Mesendoderm (in vitro differentiated cells): ENCODE results near the gene ANKUB1.

Source experiments
- DNase-seq: peaks from one replicate; pipeline ENCODE4 v3.0.0; 2013
- H2AK5ac ChIP-seq: 2 replicates; pipeline ENCODE4 v1.6.1; 2013; ENCODE audit warnings: low read length, inconsistent platforms
- H2BK120ac ChIP-seq: 2 replicates; pipeline ENCODE4 v1.6.1; 2013; ENCODE audit warnings: low read depth, mild to moderate bottlenecking, low read length, moderate library complexity, mixed read lengths
- H2BK15ac ChIP-seq: replicated peaks from 2 replicates; pipeline ENCODE4 v1.6.1; 2013; ENCODE audit warnings: low read depth, mild to moderate bottlenecking, moderate library complexity
- H2BK5ac ChIP-seq: 2 replicates; pipeline ENCODE4 v1.6.1; 2013; ENCODE audit warnings: low read length, inconsistent platforms
- H3K18ac ChIP-seq: 2 replicates; pipeline ENCODE4 v1.6.1; 2013; ENCODE audit warnings: mild to moderate bottlenecking, low read length, mixed read lengths
- H3K23ac ChIP-seq: one replicate; pipeline ENCODE4 v1.6.1; 2013; ENCODE audit warnings: low read length
- H3K27ac ChIP-seq: 2 replicates; pipeline ENCODE4 v1.5.1; 2013; ENCODE audit warnings: low read depth, mild to moderate bottlenecking, inconsistent platforms, low read length, moderate library complexity
- H3K27me3 ChIP-seq: 2 replicates; pipeline ENCODE4 v1.6.1; 2013; ENCODE audit warnings: low read length, control low read depth, mild to moderate bottlenecking, inconsistent platforms; ENCODE audit not compliant: insufficient read depth, poor library complexity
- H3K36me3 ChIP-seq: 2 replicates; pipeline ENCODE4 v1.6.1; 2013; ENCODE audit warnings: low read length, inconsistent platforms; ENCODE audit not compliant: control insufficient read depth, insufficient read depth
- H3K4ac ChIP-seq: one replicate; pipeline ENCODE4 v1.6.1; 2013; ENCODE audit warnings: low read depth, mild to moderate bottlenecking, low read length, moderate library complexity
- H3K4me1 ChIP-seq: 2 replicates; pipeline ENCODE4 v1.6.1; 2013; ENCODE audit warnings: low read depth, low read length, inconsistent platforms; ENCODE audit not compliant: control insufficient read depth
- H3K4me2 ChIP-seq: 2 replicates; pipeline ENCODE4 v1.6.1; 2013; ENCODE audit warnings: low read length
- H3K4me3 ChIP-seq: 2 replicates; pipeline ENCODE4 v1.5.1; 2013; ENCODE audit warnings: mild to moderate bottlenecking, low read length
- H3K56ac ChIP-seq: one replicate; pipeline ENCODE4 v1.6.1; 2013; ENCODE audit warnings: low read length
- H3K79me1 ChIP-seq: 2 replicates; pipeline ENCODE4 v1.6.1; 2013; ENCODE audit warnings: low read length, inconsistent platforms
- H3K79me2 ChIP-seq: 2 replicates; pipeline ENCODE4 v1.6.1; 2013; ENCODE audit warnings: mild to moderate bottlenecking, low read length; ENCODE audit not compliant: control insufficient read depth, insufficient read depth
- H3K9ac ChIP-seq: 2 replicates; pipeline ENCODE4 v1.6.1; 2013; ENCODE audit warnings: low read length, inconsistent platforms
- H4K5ac ChIP-seq: one replicate; pipeline ENCODE4 v1.6.1; 2013; ENCODE audit warnings: low read length
- H4K8ac ChIP-seq: one replicate; pipeline ENCODE4 v1.6.1; 2013; ENCODE audit warnings: low read depth, mild to moderate bottlenecking, control low read depth, low read length, moderate library complexity
- WGBS: extraction: QIAGEN DNeasy Blood & Tissue Kit; methylation state at CpG from one replicate; pipeline ENCODE4 v1.1.7; 2013; ENCODE audit warnings: low lambda C conversion rate, missing lambda C conversion rate; ENCODE audit not compliant: insufficient coverage; ENCODE audit errors: extremely low coverage; 5-methylcytosine and 5-hydroxymethylcytosine counted together

Gene ANKUB1

GRCh38 chr3:149768704-149769103, 23.6 kb downstream of the ANKUB1 start:
- no peak overlapping the region for H3K18ac ChIP-seq
- H3K79me1 ChIP-seq: no peaks in the 10 kb centered on the region
- no peak overlapping the region for H2BK15ac ChIP-seq
- H3K4me2 ChIP-seq: no peak overlapping the region
- H3K9ac ChIP-seq: no peak overlapping the region
- no peak overlapping the region for H3K4me3 ChIP-seq
- H4K8ac ChIP-seq: no peak overlapping the region
- no peak overlapping the region for H3K4ac ChIP-seq
- H3K79me2 ChIP-seq: no peaks in the 10 kb centered on the region
- no CpG with 5 or more reads among the region's 6 CpGs for WGBS
- H2AK5ac ChIP-seq: no peak overlapping the region
- DNase-seq: no peak
- H3K27ac ChIP-seq: no peak overlapping the region
- no peak overlapping the region for H4K5ac ChIP-seq
- no peak overlapping the region for H3K56ac ChIP-seq
- H3K36me3 ChIP-seq: no peaks in the 10 kb centered on the region
- no peaks in the 10 kb centered on the region for H3K27me3 ChIP-seq
- H2BK120ac ChIP-seq: no peak overlapping the region
- no peaks in the 10 kb centered on the region for H3K4me1 ChIP-seq
- H3K23ac ChIP-seq: no peak overlapping the region
- H2BK5ac ChIP-seq: no peak overlapping the region

GRCh38 chr3:149767720-149768119, 24.6 kb downstream of the ANKUB1 start:
- Histone ChIP-seq H3K18ac (no peak overlapping the region), H3K27me3 (no peaks in the 10 kb centered on the region), H4K8ac (no peak overlapping the region), H3K4me1 (no peaks in the 10 kb centered on the region), H4K5ac (no peak overlapping the region), H3K4me3 (no peak overlapping the region), H3K79me1 (no peaks in the 10 kb centered on the region), H3K27ac (no peak overlapping the region), H2AK5ac (no peak overlapping the region), H3K9ac (no peak overlapping the region), H2BK120ac (no peak overlapping the region), H3K79me2 (no peaks in the 10 kb centered on the region), H3K36me3 (no peaks in the 10 kb centered on the region), H3K4ac (no peak overlapping the region), H2BK15ac (no peak overlapping the region), H3K23ac (no peak overlapping the region), H3K56ac (no peak overlapping the region), H3K4me2 (no peak overlapping the region), H2BK5ac (no peak overlapping the region)
- no CpG with 5 or more reads among the region's 6 CpGs for WGBS
- DNase-seq: no peak

- no CpG with 5 or more reads among the region's 2 CpGs for WGBS
- no peak overlapping the region for H3K4me2 ChIP-seq
- H4K8ac ChIP-seq: no peak overlapping the region
- H2BK120ac ChIP-seq: no peak overlapping the region
- H2BK5ac ChIP-seq: no peak overlapping the region
- H3K79me2 ChIP-seq: no peaks in the 10 kb centered on the region
- no peak overlapping the region for H3K56ac ChIP-seq
- no peaks in the 10 kb centered on the region for H3K4me1 ChIP-seq
- no peak overlapping the region for H3K27ac ChIP-seq
- H3K23ac ChIP-seq: no peak overlapping the region
- H3K36me3 ChIP-seq: no peaks in the 10 kb centered on the region
- H3K18ac ChIP-seq: no peak overlapping the region
- no peaks in the 10 kb centered on the region for H3K79me1 ChIP-seq
- no peak overlapping the region for H2AK5ac ChIP-seq
- no peak overlapping the region for H3K9ac ChIP-seq
- H4K5ac ChIP-seq: no peak overlapping the region
- no peaks in the 10 kb centered on the region for H3K27me3 ChIP-seq
- H3K4ac ChIP-seq: no peak overlapping the region
- peak; percentile 43 for DNase-seq
- H2BK15ac ChIP-seq: no peak overlapping the region
- H3K4me3 ChIP-seq: no peak overlapping the region
Observed at GRCh38 chr3:149765762-149766334, 26.5 kb downstream of the ANKUB1 start.

DNA sequence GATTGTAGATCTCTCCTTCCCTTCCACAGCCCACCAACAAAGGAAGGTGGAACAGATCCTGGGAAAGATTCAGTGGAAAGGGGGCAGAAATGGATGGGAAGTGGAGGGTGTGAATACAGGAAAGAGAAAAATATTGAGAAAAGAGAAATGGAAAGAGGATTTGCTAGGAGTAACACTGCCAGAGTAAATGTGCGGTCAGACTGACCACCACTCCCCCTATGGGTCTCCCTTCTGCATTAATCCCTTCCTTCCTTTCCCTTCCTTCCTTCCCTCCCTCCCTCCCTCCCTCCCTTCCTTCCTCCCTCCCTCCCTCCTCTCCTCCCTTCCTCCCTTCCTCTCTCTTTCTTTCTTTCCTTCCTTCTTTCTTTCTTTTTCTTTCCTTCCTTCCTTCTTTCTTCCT, 28.1 kb downstream of the ANKUB1 start:
- H4K5ac ChIP-seq: no peak overlapping the region
- no peak overlapping the region for H4K8ac ChIP-seq
- no peak for DNase-seq
- no peak overlapping the region for H3K18ac ChIP-seq
- H3K27ac ChIP-seq: no peak overlapping the region
- no peak overlapping the region for H2BK120ac ChIP-seq
- H3K23ac ChIP-seq: no peak overlapping the region
- H3K4me3 ChIP-seq: no peak overlapping the region
- no CpG with 5 or more reads among the region's 1 CpG for WGBS
- H3K9ac ChIP-seq: no peak overlapping the region
- H3K4me1 ChIP-seq: no peaks in the 10 kb centered on the region
- no peak overlapping the region for H2BK15ac ChIP-seq
- no peak overlapping the region for H2BK5ac ChIP-seq
- no peak overlapping the region for H3K4me2 ChIP-seq
- H3K4ac ChIP-seq: no peak overlapping the region
- no peak overlapping the region for H2AK5ac ChIP-seq
- no peaks in the 10 kb centered on the region for H3K79me2 ChIP-seq
- H3K79me1 ChIP-seq: no peaks in the 10 kb centered on the region
- H3K56ac ChIP-seq: no peak overlapping the region
- no peaks in the 10 kb centered on the region for H3K27me3 ChIP-seq
- no peaks in the 10 kb centered on the region for H3K36me3 ChIP-seq

DNA sequence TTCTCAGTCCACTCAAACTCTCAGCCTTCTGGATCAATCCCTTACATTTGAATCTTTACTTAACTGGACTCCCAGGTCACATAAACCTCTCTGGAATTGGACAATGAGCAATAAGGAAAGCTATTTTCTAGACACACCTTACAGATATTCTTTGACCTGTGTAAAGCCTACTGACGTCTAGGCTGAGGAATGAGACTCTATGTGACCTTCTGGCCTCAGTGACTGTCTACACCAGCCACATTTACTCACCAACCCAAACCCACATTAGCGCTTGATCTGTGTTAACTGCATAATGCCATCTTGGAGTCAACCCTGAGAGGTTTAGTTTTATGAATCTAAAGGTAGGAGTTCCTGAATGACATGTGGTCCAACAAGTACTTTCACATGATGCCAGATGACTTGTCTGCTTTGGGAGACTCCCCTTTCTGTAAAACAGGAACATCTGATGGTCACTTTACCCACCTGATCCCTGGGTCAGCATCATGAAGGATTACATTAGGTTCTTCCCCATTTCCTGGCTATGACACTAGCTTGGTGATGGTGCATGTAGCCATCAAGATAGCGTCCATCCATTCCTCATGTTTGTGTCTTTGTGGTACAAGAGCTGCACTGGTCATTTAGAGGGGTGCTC, 28.7 kb downstream of the ANKUB1 start:
- Histone ChIP-seq H3K56ac (no peak overlapping the region), H3K9ac (no peak overlapping the region), H3K18ac (no peak overlapping the region), H3K36me3 (no peaks in the 10 kb centered on the region), H3K4me3 (no peak overlapping the region), H3K79me2 (no peaks in the 10 kb centered on the region), H3K4me2 (no peak overlapping the region), H3K27ac (no peak overlapping the region), H3K27me3 (no peaks in the 10 kb centered on the region), H2AK5ac (no peak overlapping the region), H2BK5ac (no peak overlapping the region), H3K4me1 (no peaks in the 10 kb centered on the region), H4K8ac (no peak overlapping the region), H2BK15ac (no peak overlapping the region), H2BK120ac (no peak overlapping the region), H3K23ac (no peak overlapping the region), H4K5ac (no peak overlapping the region), H3K4ac (no peak overlapping the region), H3K79me1 (no peaks in the 10 kb centered on the region)
- WGBS: no CpG with 5 or more reads among the region's 3 CpGs
- no peak for DNase-seq

GRCh38 chr3:149753717-149754116, 38.6 kb downstream of the ANKUB1 start:
- no peak overlapping the region for H3K56ac ChIP-seq
- no peak overlapping the region for H3K4ac ChIP-seq
- no peak overlapping the region for H3K23ac ChIP-seq
- H4K8ac ChIP-seq: no peak overlapping the region
- H4K5ac ChIP-seq: no peak overlapping the region
- H3K79me1 ChIP-seq: peaks cover 4% of the 10 kb centered on the region
- no peak for DNase-seq
- H3K4me3 ChIP-seq: no peak overlapping the region
- peaks cover 6% of the 10 kb centered on the region for H3K79me2 ChIP-seq
- no peak overlapping the region for H2BK15ac ChIP-seq
- no peak overlapping the region for H2BK120ac ChIP-seq
- no peaks in the 10 kb centered on the region for H3K27me3 ChIP-seq
- no peak overlapping the region for H3K9ac ChIP-seq
- H3K27ac ChIP-seq: no peak overlapping the region
- no peak overlapping the region for H3K4me2 ChIP-seq
- no peak overlapping the region for H3K18ac ChIP-seq
- H3K4me1 ChIP-seq: peaks cover 2% of the 10 kb centered on the region
- H3K36me3 ChIP-seq: no peaks in the 10 kb centered on the region
- no peak overlapping the region for H2AK5ac ChIP-seq
- H2BK5ac ChIP-seq: no peak overlapping the region
